ENCODE results near the gene TMEM238.

TMEM238 gene

DNA sequence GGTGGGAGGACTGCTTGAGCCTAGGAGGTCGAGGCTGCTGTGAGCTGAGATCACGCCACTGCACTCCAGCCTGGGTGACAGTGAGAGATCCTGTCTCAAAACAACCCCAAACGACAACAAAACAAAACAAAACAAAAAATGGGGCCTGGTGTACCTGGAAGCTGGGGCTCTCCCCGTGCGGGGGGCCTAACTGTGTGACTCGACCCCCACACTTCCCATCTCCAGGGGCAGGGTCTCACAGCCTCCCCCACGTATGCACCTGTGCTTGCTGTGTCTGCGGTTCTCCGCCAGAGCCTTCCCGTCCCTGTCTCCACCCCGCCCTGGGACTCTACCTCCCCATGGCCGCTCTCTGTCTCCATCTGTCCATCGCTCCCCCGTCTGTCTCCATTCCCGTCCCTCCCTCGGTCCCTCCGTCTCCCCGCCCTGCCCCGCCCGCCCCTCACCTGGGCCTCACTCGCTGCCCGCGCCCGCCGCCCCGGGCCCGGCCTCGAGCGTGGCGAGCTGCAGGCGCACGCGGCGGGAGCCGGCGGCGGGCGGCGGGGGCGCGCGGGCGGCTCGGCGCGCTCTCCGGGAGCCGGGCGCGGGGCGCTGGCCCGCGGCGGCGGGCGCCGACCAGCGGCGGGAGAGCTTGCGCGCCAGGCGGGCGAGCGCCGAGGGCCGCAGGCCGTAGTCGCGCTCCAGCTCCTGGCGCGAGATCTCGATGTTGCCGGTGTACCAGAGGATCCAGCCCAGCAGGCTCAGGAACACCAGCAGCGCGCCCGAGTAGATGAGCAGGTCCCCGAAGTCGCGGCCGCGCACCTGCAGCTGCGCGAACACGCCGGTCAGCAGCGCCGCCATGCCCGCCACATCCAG is 587 bp downstream of the TMEM238 start:
- peak overlapping the region; percentile 98 for H3K27ac ChIP-seq
- no peak for TF ChIP-seq ZFX (IDR thresholded peaks at IDR 0.05; ENCODE audit: borderline replicate concordance)
- TF ChIP-seq, protein P1, sequence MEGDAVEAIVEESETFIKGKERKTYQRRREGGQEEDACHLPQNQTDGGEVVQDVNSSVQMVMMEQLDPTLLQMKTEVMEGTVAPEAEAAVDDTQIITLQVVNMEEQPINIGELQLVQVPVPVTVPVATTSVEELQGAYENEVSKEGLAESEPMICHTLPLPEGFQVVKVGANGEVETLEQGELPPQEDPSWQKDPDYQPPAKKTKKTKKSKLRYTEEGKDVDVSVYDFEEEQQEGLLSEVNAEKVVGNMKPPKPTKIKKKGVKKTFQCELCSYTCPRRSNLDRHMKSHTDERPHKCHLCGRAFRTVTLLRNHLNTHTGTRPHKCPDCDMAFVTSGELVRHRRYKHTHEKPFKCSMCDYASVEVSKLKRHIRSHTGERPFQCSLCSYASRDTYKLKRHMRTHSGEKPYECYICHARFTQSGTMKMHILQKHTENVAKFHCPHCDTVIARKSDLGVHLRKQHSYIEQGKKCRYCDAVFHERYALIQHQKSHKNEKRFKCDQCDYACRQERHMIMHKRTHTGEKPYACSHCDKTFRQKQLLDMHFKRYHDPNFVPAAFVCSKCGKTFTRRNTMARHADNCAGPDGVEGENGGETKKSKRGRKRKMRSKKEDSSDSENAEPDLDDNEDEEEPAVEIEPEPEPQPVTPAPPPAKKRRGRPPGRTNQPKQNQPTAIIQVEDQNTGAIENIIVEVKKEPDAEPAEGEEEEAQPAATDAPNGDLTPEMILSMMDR (IDR thresholded peaks at IDR 0.05) = peak; percentile 46; the same call in 1 of the 2 replicates

DNA sequence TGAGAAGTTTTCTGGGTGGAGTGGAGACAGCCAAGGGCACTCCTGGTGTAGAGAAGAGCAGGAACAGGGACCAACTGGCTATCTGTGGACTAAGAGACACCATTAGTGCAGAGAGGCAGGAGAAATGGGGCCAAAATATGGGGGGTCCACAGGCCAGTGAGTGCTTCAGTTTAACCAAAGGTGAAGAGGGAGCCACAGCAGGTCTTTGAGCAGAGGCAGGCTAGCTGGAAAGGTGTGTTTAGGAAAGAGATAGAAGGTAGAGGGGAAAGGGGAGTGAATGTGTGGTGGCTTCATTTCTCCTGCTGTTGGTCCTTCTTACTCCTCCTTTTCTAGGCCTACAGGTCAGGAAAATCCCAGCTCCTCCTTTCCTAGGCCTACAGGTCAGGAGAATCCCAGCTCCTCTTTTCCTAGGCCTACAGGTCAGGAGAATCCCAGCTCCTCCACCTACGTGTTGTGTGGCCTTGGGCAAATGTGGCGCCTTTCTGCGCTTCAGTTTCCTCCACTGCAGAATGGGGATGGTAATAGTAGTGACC is 1.5 kb downstream of the TMEM238 start:
- peak overlapping the region; percentile 98 for H3K27ac ChIP-seq
- TF ChIP-seq ZFX (IDR thresholded peaks at IDR 0.05; ENCODE audit: borderline replicate concordance) = no peak
- TF ChIP-seq, protein P1 (IDR thresholded peaks at IDR 0.05) = no peak

DNA sequence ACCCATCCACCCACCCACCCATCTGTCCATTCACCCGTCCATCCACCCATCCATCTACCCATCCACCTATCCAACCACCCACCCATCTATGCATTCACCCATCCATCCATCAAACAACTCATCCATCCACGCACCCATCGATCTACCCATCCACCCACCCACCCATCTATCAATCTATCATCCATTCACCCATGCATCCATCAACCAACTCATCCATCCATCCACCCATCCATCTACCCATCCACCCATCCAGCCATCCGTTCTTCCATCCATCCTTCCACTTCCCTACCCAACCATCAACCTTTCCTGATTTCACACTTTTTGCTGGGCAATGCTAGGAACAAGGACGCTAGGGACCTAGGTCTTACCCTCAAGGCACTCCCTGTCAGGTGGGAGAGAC is 2.1 kb downstream of the TMEM238 start:
- TF ChIP-seq, protein P1 (IDR thresholded peaks at IDR 0.05) = no peak
- no peak for TF ChIP-seq ZFX (IDR thresholded peaks at IDR 0.05; ENCODE audit: borderline replicate concordance)
- no peak overlapping the region for H3K27ac ChIP-seq

DNA sequence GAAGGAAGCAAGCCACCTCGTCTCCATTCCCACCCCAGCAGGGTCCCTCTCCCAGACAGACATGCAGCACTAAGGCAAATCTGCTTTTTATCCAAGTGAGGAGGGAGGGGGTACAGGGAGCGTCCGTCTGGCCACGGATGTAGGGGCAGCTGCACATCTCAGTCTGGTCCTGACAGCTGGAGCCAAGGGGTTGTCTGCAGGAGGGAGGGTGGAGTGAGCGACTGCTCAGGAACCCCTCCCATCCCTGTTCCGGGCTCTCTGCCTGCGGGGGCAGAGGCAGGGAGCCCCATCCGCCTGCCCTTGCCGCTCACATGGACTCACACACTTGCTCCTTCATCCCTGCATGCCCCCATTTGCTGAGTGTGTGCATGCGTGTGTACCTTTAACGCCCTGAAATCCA is 4.9 kb downstream of the TMEM238 start:
- TF ChIP-seq, protein P1 (IDR thresholded peaks at IDR 0.05) = no peak
- TF ChIP-seq ZFX (IDR thresholded peaks at IDR 0.05; ENCODE audit: borderline replicate concordance) = no peak
- H3K27ac ChIP-seq = no peak overlapping the region

DNA sequence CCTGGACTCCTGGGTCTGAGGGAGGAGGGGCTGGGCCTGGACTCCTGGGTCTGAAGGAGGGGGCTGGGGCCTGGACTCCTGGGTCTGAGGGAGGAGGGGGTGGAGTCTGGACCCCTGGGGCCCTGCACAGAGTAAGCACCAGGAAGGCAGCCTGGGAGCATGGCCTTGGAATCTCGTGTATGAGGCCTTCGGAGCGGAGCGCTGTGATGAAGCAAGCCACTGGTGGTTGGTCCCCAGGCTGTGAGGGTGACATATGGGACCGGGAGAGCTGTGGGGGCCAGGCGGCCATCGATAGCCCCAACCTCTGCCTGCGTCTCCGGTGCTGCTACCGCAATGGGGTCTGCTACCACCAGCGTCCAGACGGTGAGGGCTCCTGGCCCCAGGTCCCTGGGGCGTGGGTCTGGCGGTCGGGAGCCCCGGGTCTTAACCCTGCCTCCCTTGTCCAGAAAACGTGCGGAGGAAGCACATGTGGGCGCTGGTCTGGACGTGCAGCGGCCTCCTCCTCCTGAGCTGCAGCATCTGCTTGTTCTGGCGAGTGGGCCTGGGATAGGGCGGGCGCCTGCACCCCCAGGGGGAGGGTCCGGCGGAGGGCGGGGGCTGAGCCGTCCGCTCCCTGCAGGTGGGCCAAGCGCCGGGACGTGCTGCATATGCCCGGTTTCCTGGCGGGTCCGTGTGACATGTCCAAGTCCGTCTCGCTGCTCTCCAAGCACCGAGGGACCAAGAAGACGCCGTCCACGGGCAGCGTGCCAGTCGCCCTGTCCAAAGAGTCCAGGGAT is 6.5 kb downstream of the TMEM238 start:
- TF ChIP-seq, protein P1 (IDR thresholded peaks at IDR 0.05) = no peak
- no peak for TF ChIP-seq ZFX (IDR thresholded peaks at IDR 0.05; ENCODE audit: borderline replicate concordance)
- no peak overlapping the region for H3K27ac ChIP-seq

DNA sequence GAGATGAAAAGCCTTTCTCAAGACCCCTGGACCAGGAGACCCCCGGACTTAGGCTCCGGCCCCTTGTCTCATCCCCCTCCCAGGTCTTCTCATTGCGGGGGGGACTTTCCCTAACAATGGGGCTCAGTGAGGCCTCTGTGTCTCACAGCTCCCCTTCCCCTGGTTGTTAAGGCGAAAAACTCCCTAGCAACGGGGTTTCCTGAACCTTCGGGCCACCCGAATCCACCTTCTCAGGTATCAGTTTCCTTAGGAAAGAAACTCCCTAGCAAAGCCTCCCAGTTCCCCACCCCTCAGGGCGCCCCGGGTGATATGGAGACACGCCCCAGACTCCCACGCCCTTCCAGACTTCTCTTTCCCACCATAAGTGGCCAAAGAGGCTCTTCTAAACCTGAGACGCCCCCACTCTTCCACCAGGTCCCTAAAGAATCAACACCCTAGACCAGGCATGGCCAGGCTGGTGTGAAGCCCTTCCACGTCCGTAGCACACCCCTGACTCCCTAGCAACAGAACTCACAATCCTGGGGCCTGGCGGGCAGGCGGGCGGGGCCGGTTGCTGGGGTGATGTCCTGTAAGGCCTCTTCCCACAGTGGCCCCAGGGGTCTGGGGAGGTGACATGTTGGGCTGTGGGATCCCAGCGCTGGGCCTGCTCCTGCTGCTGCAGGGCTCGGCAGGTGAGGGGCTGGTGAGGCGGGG is 7.7 kb downstream of the TMEM238 start, which contains the start of gene TMEM190:
Gene TMEM190 (plus strand): TSS at position 586 of the 693 bp plus-strand sequence. CDS start 28 bp downstream, at position 614.
- H3K27ac ChIP-seq = peak within 1 kb of the TSS; percentile 25; the same call in 1 of the 2 replicates
- TF ChIP-seq, protein P1 (IDR thresholded peaks at IDR 0.05) = no peak
- no peak for TF ChIP-seq ZFX (IDR thresholded peaks at IDR 0.05; ENCODE audit: borderline replicate concordance)
